PC-9 (cell line): ENCODE data around the gene KRTAP4-11. TPM values are rescaled to one million over a fixed set of nuclear protein-coding genes. Genes with fewer than 3 reads are reported as not detected.

Experiments
- BruUV-seq: library from RNA; stranded (reverse); fragments of 400-500 nt; replicated peaks from 2 replicates; lab custom pipeline; 2021; lab: Mats Ljungman, UMichigan
- CTCF ChIA-PET: fragments of 300-600 bp; sonication (Branson Sonifier 250); formaldehyde crosslinking; loops from one replicate; lab custom pipeline; 2022; ENCODE audit warnings: antibody characterized with exemption; lab: Charles Lee
- POLR2A ChIA-PET: fragments of 300-600 bp; sonication (Branson Sonifier 250); formaldehyde crosslinking; loops from one replicate; lab custom pipeline; 2022; ENCODE audit warnings: antibody characterized with exemption; ENCODE audit not compliant: unreplicated experiment; lab: Charles Lee
- DNase-seq, 2 experiments: peaks; one replicate each; pipeline versions ENCODE4 v3.0.0 to v3.0.0-alpha.2; 2015 to 2022; ENCODE audit warnings: mixed read lengths in 1 of 2
- H2AFZ ChIP-seq: fragments of 200-600 bp; sonication (generic); 2 replicates; pipeline ENCODE4 v1.8.1; 2017; ENCODE audit warnings: antibody characterized with exemption
- H3F3A ChIP-seq: fragments of 200-600 bp; sonication (generic); 2 replicates; pipeline ENCODE4 v1.8.1; 2017; ENCODE audit warnings: antibody characterized with exemption, mild to moderate bottlenecking, low read depth; ENCODE audit not compliant: insufficient read depth
- H3K27ac ChIP-seq: fragments of 200-600 bp; sonication (generic); 2 replicates; pipeline ENCODE4 v1.6.1; 2016; ENCODE audit warnings: mixed run types
- H3K27me3 ChIP-seq: fragments of 200-600 bp; sonication (generic); 2 replicates; pipeline ENCODE4 v1.6.1; 2016; ENCODE audit warnings: low read depth, mixed run types; ENCODE audit not compliant: insufficient read depth
- H3K36me3 ChIP-seq: fragments of 200-600 bp; sonication (generic); 2 replicates; pipeline ENCODE4 v1.6.1; 2016; ENCODE audit warnings: low read depth, mixed run types
- H3K4me1 ChIP-seq: fragments of 200-600 bp; sonication (generic); replicated peaks from 2 replicates; pipeline ENCODE4 v1.6.1; 2016; ENCODE audit warnings: mixed run types; ENCODE audit not compliant: insufficient read depth
- H3K4me2 ChIP-seq: fragments of 200-600 bp; sonication (generic); 2 replicates; pipeline ENCODE4 v1.6.1; 2017; ENCODE audit warnings: mixed run types
- H3K4me3 ChIP-seq: fragments of 200-600 bp; sonication (generic); 2 replicates; pipeline ENCODE4 v1.6.1; 2016; ENCODE audit warnings: mixed run types
- H3K79me2 ChIP-seq: fragments of 200-600 bp; sonication (generic); 2 replicates; pipeline ENCODE4 v1.6.1; 2017; ENCODE audit warnings: low read depth, mixed run types
- H3K9me2 ChIP-seq: fragments of 200-600 bp; sonication (generic); 2 replicates; pipeline ENCODE4 v1.8.1; 2017; ENCODE audit warnings: mild to moderate bottlenecking; ENCODE audit not compliant: insufficient read depth
- H3K9me3 ChIP-seq: fragments of 200-600 bp; sonication (generic); 2 replicates; pipeline ENCODE4 v1.8.1; 2016; ENCODE audit warnings: low read depth; ENCODE audit not compliant: insufficient read depth
- H4K20me1 ChIP-seq: fragments of 200-600 bp; sonication (generic); 2 replicates; pipeline ENCODE4 v1.8.1; 2017; ENCODE audit not compliant: insufficient read depth
- CTCF ChIP-seq: fragments of 200-600 bp; sonication (generic); conservative IDR thresholded peaks from 2 replicates; pipeline ENCODE4 v1.6.1; 2017; ENCODE audit warnings: mixed run types, antibody characterized with exemption, mild to moderate bottlenecking, moderate library complexity
- EZH2 ChIP-seq: fragments of 200-600 bp; sonication (generic); IDR thresholded peaks from 2 replicates; pipeline ENCODE4 v1.8.0; 2017; ENCODE audit warnings: antibody characterized with exemption, low read depth
- intact Hi-C: fragments of 100-400 bp; cut with micrococcal nuclease; formaldehyde crosslinking; loops from one replicate; pipeline ENCODE4 v1.10.0; 2022; ENCODE audit not compliant: unreplicated experiment
- total RNA-seq: library from RNA; stranded (reverse); gene quantifications from 2 replicates; pipeline ENCODE4 v1.2.3, GENCODE V29; 2021

The KRTAP4-11 gene
- total RNA-seq, 1 experiment from 2014 or later = not detected

GRCh38 chr17:41071606-41072360 lies 46.4 kb downstream of the KRTAP4-11 start:
- BruUV-seq = no TSS peak
- Histone ChIP-seq H3K9me2 (no peaks in the 10 kb centered on the region), H3K36me3 (no peaks in the 10 kb centered on the region), H3K27ac (no peak overlapping the region), H3K79me2 (no peaks in the 10 kb centered on the region), H3K9me3 (peaks cover 3% of the 10 kb centered on the region; the same call in 1 of the 2 replicates), H3K4me3 (no peak overlapping the region), H3K27me3 (no peaks in the 10 kb centered on the region), H2AFZ (no peak overlapping the region), H3K4me1 (peaks cover 2% of the 10 kb centered on the region; the same call in 1 of the 2 replicates), H3F3A (no peaks in the 10 kb centered on the region), H3K4me2 (no peak overlapping the region), H4K20me1 (no peaks in the 10 kb centered on the region)
- ChIA-PET CTCF (no interaction called here), POLR2A (interaction anchor here (0.7 kb wide), 1 partner anchor 23 kb away, joined by 3 read pairs; no protein-coding TSS in a partner anchor)
- no peak for TF ChIP-seq EZH2
- TF ChIP-seq CTCF = no peak
- intact Hi-C loops = no loop called here
- no peak for DNase-seq

DNA sequence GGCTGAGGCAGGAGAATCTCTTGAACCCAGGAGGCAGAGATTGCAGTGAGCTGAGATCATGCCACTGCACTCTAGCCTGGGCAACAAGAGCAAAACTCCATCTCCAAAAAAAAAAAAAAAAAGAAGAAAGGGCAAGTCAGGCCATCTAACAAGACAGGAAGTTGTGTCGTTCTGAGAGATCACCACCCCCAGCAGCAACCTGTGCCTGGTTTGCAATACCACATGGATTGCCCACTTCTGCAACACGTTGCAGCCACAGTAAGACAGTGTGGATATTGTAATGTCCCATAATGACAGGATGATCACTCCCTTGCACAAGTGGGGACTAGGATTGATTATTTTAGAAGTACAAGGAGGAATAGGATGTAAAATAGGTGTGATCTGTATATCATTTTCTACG lies 49.1 kb downstream of the KRTAP4-11 start:
- peaks cover 5% of the 10 kb centered on the region; the same call in 1 of the 2 replicates for H3F3A ChIP-seq
- H3K36me3 ChIP-seq = no peaks in the 10 kb centered on the region
- H3K27ac ChIP-seq = no peak overlapping the region
- no peak for DNase-seq
- no peaks in the 10 kb centered on the region for H3K9me3 ChIP-seq
- CTCF ChIA-PET = no interaction called here
- H3K9me2 ChIP-seq = no peaks in the 10 kb centered on the region
- no peaks in the 10 kb centered on the region for H4K20me1 ChIP-seq
- intact Hi-C loops = loop anchor here (10.0 kb wide), 1 partner anchor 476 kb away; no protein-coding TSS in a partner anchor
- no peak overlapping the region for H3K4me3 ChIP-seq
- no peak overlapping the region for H2AFZ ChIP-seq
- peaks cover 18% of the 10 kb centered on the region for H3K4me1 ChIP-seq
- no peak overlapping the region for H3K4me2 ChIP-seq
- TF ChIP-seq EZH2 = no peak
- no peak for TF ChIP-seq CTCF
- no peaks in the 10 kb centered on the region for H3K27me3 ChIP-seq
- POLR2A ChIA-PET = no interaction called here
- no TSS peak for BruUV-seq
- no peaks in the 10 kb centered on the region for H3K79me2 ChIP-seq

DNA sequence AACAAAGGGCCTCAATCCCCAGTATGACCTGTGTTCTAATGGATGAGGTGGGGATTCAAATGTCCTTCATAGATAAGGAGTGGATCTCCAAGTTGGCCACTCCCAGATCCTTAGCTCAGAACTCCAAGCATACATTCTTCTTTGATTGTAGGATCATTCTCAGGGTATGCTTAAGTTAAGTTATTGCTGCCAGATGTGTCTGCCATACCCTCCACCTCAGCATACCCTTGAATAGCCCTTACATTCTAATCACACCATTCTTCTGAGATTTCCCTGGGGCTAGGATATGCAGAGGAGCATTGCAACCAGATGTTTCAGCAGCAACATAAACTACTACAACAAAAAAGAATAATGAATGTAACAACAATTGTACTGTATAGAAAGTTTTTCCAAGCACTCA lies 50.9 kb downstream of the KRTAP4-11 start:
- Histone ChIP-seq H3K4me1 (peaks cover 21% of the 10 kb centered on the region), H4K20me1 (no peaks in the 10 kb centered on the region), H3K36me3 (no peaks in the 10 kb centered on the region), H3K27ac (no peak overlapping the region), H3K4me3 (no peak overlapping the region), H3F3A (peaks cover 5% of the 10 kb centered on the region; the same call in 1 of the 2 replicates), H3K9me3 (no peaks in the 10 kb centered on the region), H3K9me2 (no peaks in the 10 kb centered on the region), H3K79me2 (no peaks in the 10 kb centered on the region), H3K4me2 (no peak overlapping the region), H3K27me3 (no peaks in the 10 kb centered on the region), H2AFZ (no peak overlapping the region)
- ChIA-PET CTCF (no interaction called here), POLR2A (no interaction called here)
- intact Hi-C loops = loop anchor here (10.0 kb wide), 1 partner anchor 478 kb away; no protein-coding TSS in a partner anchor
- no TSS peak for BruUV-seq
- TF ChIP-seq EZH2 (no peak), CTCF (no peak)
- no peak for DNase-seq

Other genes with a start within 250 kb of the KRTAP4-11 start
- not detected in 2 replicates for gene KRT20, start 233.1 kb downstream of the KRTAP4-11 start, total RNA-seq
- gene KRT23, start 180.7 kb downstream of the KRTAP4-11 start, total RNA-seq = not detected in 2 replicates
- gene KRT39, start 151.4 kb downstream of the KRTAP4-11 start, total RNA-seq = not detected in 2 replicates
- not detected in 2 replicates for gene KRT40, start 134.0 kb downstream of the KRTAP4-11 start, total RNA-seq
- not detected in 2 replicates for gene KRTAP3-3, start 124.2 kb downstream of the KRTAP4-11 start, total RNA-seq
- not detected in 2 replicates for gene KRTAP3-2, start 118.5 kb downstream of the KRTAP4-11 start, total RNA-seq
- gene KRTAP3-1, start 109.2 kb downstream of the KRTAP4-11 start, total RNA-seq = not detected in 2 replicates
- not detected in 2 replicates for gene KRTAP1-5, start 91.2 kb downstream of the KRTAP4-11 start, total RNA-seq
- not detected in 2 replicates for gene KRTAP1-4, start 88.2 kb downstream of the KRTAP4-11 start, total RNA-seq
- not detected in 2 replicates for gene KRTAP1-3, start 83.5 kb downstream of the KRTAP4-11 start, total RNA-seq
- gene KRTAP1-1, start 76.9 kb downstream of the KRTAP4-11 start, total RNA-seq = not detected in 2 replicates
- gene KRTAP2-1, start 71.1 kb downstream of the KRTAP4-11 start, total RNA-seq = not detected in 2 replicates
- not detected in 2 replicates for gene KRTAP2-2, start 63.1 kb downstream of the KRTAP4-11 start, total RNA-seq
- gene KRTAP2-3, start 58.3 kb downstream of the KRTAP4-11 start, total RNA-seq = 0.57 TPM in 1 of 2 replicates, not detected in the other
- gene KRTAP2-4, start 52.5 kb downstream of the KRTAP4-11 start, total RNA-seq = not detected in 2 replicates
- not detected in 2 replicates for gene KRTAP4-7, start 34.2 kb downstream of the KRTAP4-11 start, total RNA-seq
- gene KRTAP4-8, start 20.2 kb downstream of the KRTAP4-11 start, total RNA-seq = not detected in 2 replicates
- gene KRTAP4-16, start 16.2 kb downstream of the KRTAP4-11 start, total RNA-seq = not detected in 2 replicates
- not detected in 2 replicates for gene KRTAP4-9, start 13.0 kb downstream of the KRTAP4-11 start, total RNA-seq
- not detected in 2 replicates for gene KRTAP4-12, start 5.8 kb upstream of the KRTAP4-11 start, total RNA-seq
- gene KRTAP4-6, start 22.2 kb upstream of the KRTAP4-11 start, total RNA-seq = not detected in 2 replicates
- not detected in 2 replicates for gene KRTAP4-5, start 31.5 kb upstream of the KRTAP4-11 start, total RNA-seq
- gene KRTAP4-4, start 42.4 kb upstream of the KRTAP4-11 start, total RNA-seq = not detected in 2 replicates
- not detected in 2 replicates for gene KRTAP4-3, start 49.8 kb upstream of the KRTAP4-11 start, total RNA-seq
- gene KRTAP4-2, start 59.8 kb upstream of the KRTAP4-11 start, total RNA-seq = not detected in 2 replicates
- not detected in 2 replicates for gene KRTAP4-1, start 66.5 kb upstream of the KRTAP4-11 start, total RNA-seq
- gene KRTAP9-1, start 71.5 kb upstream of the KRTAP4-11 start, total RNA-seq = not detected in 2 replicates
- not detected in 2 replicates for gene KRTAP9-2, start 108.3 kb upstream of the KRTAP4-11 start, total RNA-seq
- not detected in 2 replicates for gene KRTAP9-3, start 114.1 kb upstream of the KRTAP4-11 start, total RNA-seq
- gene KRTAP9-8, start 119.6 kb upstream of the KRTAP4-11 start, total RNA-seq = not detected in 2 replicates
- not detected in 2 replicates for gene KRTAP9-4, start 131.3 kb upstream of the KRTAP4-11 start, total RNA-seq
- not detected in 2 replicates for gene KRTAP9-9, start 137.0 kb upstream of the KRTAP4-11 start, total RNA-seq
- not detected in 2 replicates for gene KRTAP9-6, start 147.0 kb upstream of the KRTAP4-11 start, total RNA-seq
- not detected in 2 replicates for gene KRTAP9-7, start 157.3 kb upstream of the KRTAP4-11 start, total RNA-seq
- gene KRTAP29-1, start 184.5 kb upstream of the KRTAP4-11 start, total RNA-seq = not detected in 2 replicates
- gene KRTAP16-1, start 190.9 kb upstream of the KRTAP4-11 start, total RNA-seq = not detected in 2 replicates
- gene KRTAP17-1, start 197.3 kb upstream of the KRTAP4-11 start, total RNA-seq = not detected in 2 replicates
- gene KRT33A, start 232.5 kb upstream of the KRTAP4-11 start, total RNA-seq = not detected in 2 replicates